HEK293 (cell line): ENCODE data around the gene DPF3.

ENCODE experiments used
- OVOL3 ChIP-seq: fragments of 450-650 bp; formaldehyde crosslinking; IDR thresholded peaks from 2 replicates; pipeline ENCODE4 v1.5.1; 2016; ENCODE audit warnings: missing biosample characterization, missing genetic modification characterization
- PRDM10 ChIP-seq: fragments of 450-650 bp; formaldehyde crosslinking; IDR thresholded peaks from 2 replicates; pipeline ENCODE4 v1.5.1; 2016; ENCODE audit warnings: missing biosample characterization, missing genetic modification characterization
- YY2 ChIP-seq: fragments of 450-650 bp; formaldehyde crosslinking; IDR thresholded peaks from 2 replicates; pipeline ENCODE4 v1.5.1; 2016; ENCODE audit warnings: missing biosample characterization, missing genetic modification characterization
- ZFP41 ChIP-seq: fragments of 450-650 bp; formaldehyde crosslinking; IDR thresholded peaks from 2 replicates; pipeline ENCODE4 v1.5.1; 2016; ENCODE audit warnings: missing biosample characterization, missing genetic modification characterization, borderline replicate concordance
- ZNF239 ChIP-seq: fragments of 450-650 bp; formaldehyde crosslinking; IDR thresholded peaks from 2 replicates; pipeline ENCODE4 v1.5.1; 2016; ENCODE audit warnings: missing biosample characterization, missing genetic modification characterization
- ZNF335 ChIP-seq: fragments of 450-650 bp; formaldehyde crosslinking; conservative IDR thresholded peaks from 2 replicates; pipeline ENCODE4 v1.5.1; 2016; ENCODE audit warnings: missing biosample characterization, missing genetic modification characterization
- ZNF510 ChIP-seq: fragments of 450-650 bp; formaldehyde crosslinking; IDR thresholded peaks from 2 replicates; pipeline ENCODE4 v1.5.1; 2018; ENCODE audit warnings: mild to moderate bottlenecking, missing genetic modification characterization, missing biosample characterization; ENCODE audit not compliant: insufficient replicate concordance
- TF ChIP-seq, protein P1 (sequence below): fragments of 450-650 bp; formaldehyde crosslinking; IDR thresholded peaks from 2 replicates; pipeline ENCODE4 v1.5.1; 2016; ENCODE audit warnings: missing biosample characterization, missing genetic modification characterization
- TF ChIP-seq, protein P2 (sequence below): fragments of 450-650 bp; formaldehyde crosslinking; IDR thresholded peaks from 2 replicates; pipeline ENCODE4 v1.5.1; 2017; ENCODE audit warnings: missing biosample characterization, mild to moderate bottlenecking, missing genetic modification characterization, moderate library complexity

DNA sequence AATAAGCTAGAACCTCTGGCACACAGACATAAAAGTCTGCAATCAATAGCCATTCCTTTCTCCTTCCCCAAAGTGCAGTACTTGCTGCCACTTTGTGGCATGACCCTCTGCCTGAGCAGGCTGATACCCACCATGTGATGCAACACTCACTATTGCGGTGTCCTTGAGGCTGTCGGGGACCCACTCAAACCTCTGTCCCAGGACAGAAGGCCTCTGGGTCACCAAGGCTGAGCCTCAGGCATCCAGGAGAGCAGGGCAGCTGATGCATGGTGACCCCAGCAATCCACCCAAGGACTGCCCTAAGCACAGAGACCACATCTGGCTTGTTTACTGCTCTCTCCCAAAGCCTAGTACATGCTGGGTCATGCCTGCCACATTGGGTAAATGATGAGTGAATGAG lies 114.2 kb downstream of the DPF3 start:
- TF ChIP-seq YY2 (tag by site-specific recombination) (no peak), ZNF239 (tag by site-specific recombination) (no peak), ZNF510 (tag by site-specific recombination) (no peak), OVOL3 (tag by site-specific recombination) (no peak), PRDM10 (tag by site-specific recombination) (no peak), ZNF335 (tag by site-specific recombination) (no peak), ZFP41 (no peak)
- TF ChIP-seq, protein P1, sequence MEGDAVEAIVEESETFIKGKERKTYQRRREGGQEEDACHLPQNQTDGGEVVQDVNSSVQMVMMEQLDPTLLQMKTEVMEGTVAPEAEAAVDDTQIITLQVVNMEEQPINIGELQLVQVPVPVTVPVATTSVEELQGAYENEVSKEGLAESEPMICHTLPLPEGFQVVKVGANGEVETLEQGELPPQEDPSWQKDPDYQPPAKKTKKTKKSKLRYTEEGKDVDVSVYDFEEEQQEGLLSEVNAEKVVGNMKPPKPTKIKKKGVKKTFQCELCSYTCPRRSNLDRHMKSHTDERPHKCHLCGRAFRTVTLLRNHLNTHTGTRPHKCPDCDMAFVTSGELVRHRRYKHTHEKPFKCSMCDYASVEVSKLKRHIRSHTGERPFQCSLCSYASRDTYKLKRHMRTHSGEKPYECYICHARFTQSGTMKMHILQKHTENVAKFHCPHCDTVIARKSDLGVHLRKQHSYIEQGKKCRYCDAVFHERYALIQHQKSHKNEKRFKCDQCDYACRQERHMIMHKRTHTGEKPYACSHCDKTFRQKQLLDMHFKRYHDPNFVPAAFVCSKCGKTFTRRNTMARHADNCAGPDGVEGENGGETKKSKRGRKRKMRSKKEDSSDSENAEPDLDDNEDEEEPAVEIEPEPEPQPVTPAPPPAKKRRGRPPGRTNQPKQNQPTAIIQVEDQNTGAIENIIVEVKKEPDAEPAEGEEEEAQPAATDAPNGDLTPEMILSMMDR (tag by site-specific recombination) = no peak
- TF ChIP-seq, protein P2, sequence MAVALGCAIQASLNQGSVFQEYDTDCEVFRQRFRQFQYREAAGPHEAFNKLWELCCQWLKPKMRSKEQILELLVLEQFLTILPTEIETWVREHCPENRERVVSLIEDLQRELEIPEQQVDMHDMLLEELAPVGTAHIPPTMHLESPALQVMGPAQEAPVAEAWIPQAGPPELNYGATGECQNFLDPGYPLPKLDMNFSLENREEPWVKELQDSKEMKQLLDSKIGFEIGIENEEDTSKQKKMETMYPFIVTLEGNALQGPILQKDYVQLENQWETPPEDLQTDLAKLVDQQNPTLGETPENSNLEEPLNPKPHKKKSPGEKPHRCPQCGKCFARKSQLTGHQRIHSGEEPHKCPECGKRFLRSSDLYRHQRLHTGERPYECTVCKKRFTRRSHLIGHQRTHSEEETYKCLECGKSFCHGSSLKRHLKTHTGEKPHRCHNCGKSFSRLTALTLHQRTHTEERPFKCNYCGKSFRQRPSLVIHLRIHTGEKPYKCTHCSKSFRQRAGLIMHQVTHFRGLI (tag by site-specific recombination) = no peak
